ENCODE measurements around the gene LATS2.

LATS2 gene

GRCh38 chr13:20977394-20977793, 84.0 kb downstream of the LATS2 start:
- no peaks in the 10 kb centered on the region for H3K9me3 ChIP-seq (ENCODE audit: insufficient read depth, low read length, severe bottlenecking)
- ATAC-seq (ENCODE audit: insufficient read depth, low read depth), result 0 out of 3 replicates have a peak, but pooled peaks have one; percentile 29
- no peaks in the 10 kb centered on the region for H3K4me1 ChIP-seq (ENCODE audit: insufficient read depth, low read length)
- H4K20me1 ChIP-seq (ENCODE audit: insufficient read depth, low read length), result no peaks in the 10 kb centered on the region
- no peak overlapping the region for H3K4me3 ChIP-seq (ENCODE audit: low read depth in 1 of 2, low read length in 2 of 2)
- H3K36me3 ChIP-seq (ENCODE audit: insufficient read depth, low read length), result no peaks in the 10 kb centered on the region
- TF ChIP-seq CTCF (IDR thresholded peaks at IDR 0.05; ENCODE audit: borderline replicate concordance, extremely low read depth, low read length, poor library complexity, severe bottlenecking) (no peak), EZH2 (IDR thresholded peaks at IDR 0.05; ENCODE audit: borderline replicate concordance, low read depth, low read length, severe bottlenecking) (no peak)
- peaks cover 5% of the 10 kb centered on the region for H3K27me3 ChIP-seq (ENCODE audit: insufficient read depth, low read length, poor library complexity)
- no peak for DNase-seq
- no peaks in the 10 kb centered on the region for H3K79me2 ChIP-seq (ENCODE audit: insufficient read depth, low read length)
- H3K9ac ChIP-seq (ENCODE audit: low read depth, low read length), result no peak overlapping the region
- no peak overlapping the region for H3K27ac ChIP-seq (ENCODE audit: low read length)
- H3K4me2 ChIP-seq (ENCODE audit: insufficient read depth, low read length), result no peak overlapping the region
- H2AFZ ChIP-seq (ENCODE audit: low read depth, low read length), result no peak overlapping the region

GRCh38 chr13:20974981-20975585, 86.3 kb downstream of the LATS2 start:
- no peak overlapping the region for H3K4me3 ChIP-seq (ENCODE audit: low read depth in 1 of 2, low read length in 2 of 2)
- no peak overlapping the region for H3K27ac ChIP-seq (ENCODE audit: low read length)
- ATAC-seq (ENCODE audit: insufficient read depth, low read depth), result no peak
- no peak overlapping the region for H3K4me2 ChIP-seq (ENCODE audit: insufficient read depth, low read length)
- no peaks in the 10 kb centered on the region for H3K4me1 ChIP-seq (ENCODE audit: insufficient read depth, low read length)
- H3K27me3 ChIP-seq (ENCODE audit: insufficient read depth, low read length, poor library complexity), result no peaks in the 10 kb centered on the region
- no peaks in the 10 kb centered on the region for H3K9me3 ChIP-seq (ENCODE audit: insufficient read depth, low read length, severe bottlenecking)
- H4K20me1 ChIP-seq (ENCODE audit: insufficient read depth, low read length), result no peaks in the 10 kb centered on the region
- no peaks in the 10 kb centered on the region for H3K79me2 ChIP-seq (ENCODE audit: insufficient read depth, low read length)
- TF ChIP-seq CTCF (IDR thresholded peaks at IDR 0.05; ENCODE audit: borderline replicate concordance, extremely low read depth, low read length, poor library complexity, severe bottlenecking) (no peak), EZH2 (IDR thresholded peaks at IDR 0.05; ENCODE audit: borderline replicate concordance, low read depth, low read length, severe bottlenecking) (no peak)
- H3K36me3 ChIP-seq (ENCODE audit: insufficient read depth, low read length), result no peaks in the 10 kb centered on the region
- DNase-seq, result no peak
- H2AFZ ChIP-seq (ENCODE audit: low read depth, low read length), result no peak overlapping the region
- no peak overlapping the region for H3K9ac ChIP-seq (ENCODE audit: low read depth, low read length)

- Histone ChIP-seq H3K79me2 (ENCODE audit: insufficient read depth, low read length) (no peaks in the 10 kb centered on the region), H3K9me3 (ENCODE audit: insufficient read depth, low read length, severe bottlenecking) (no peaks in the 10 kb centered on the region), H3K27ac (ENCODE audit: low read length) (no peak overlapping the region), H3K4me3 (ENCODE audit: low read depth in 1 of 2, low read length in 2 of 2) (no peak overlapping the region), H3K9ac (ENCODE audit: low read depth, low read length) (no peak overlapping the region), H3K4me1 (ENCODE audit: insufficient read depth, low read length) (no peaks in the 10 kb centered on the region), H2AFZ (ENCODE audit: low read depth, low read length) (no peak overlapping the region), H4K20me1 (ENCODE audit: insufficient read depth, low read length) (no peaks in the 10 kb centered on the region), H3K27me3 (ENCODE audit: insufficient read depth, low read length, poor library complexity) (no peaks in the 10 kb centered on the region), H3K36me3 (ENCODE audit: insufficient read depth, low read length) (no peaks in the 10 kb centered on the region), H3K4me2 (ENCODE audit: insufficient read depth, low read length) (no peak overlapping the region)
- TF ChIP-seq EZH2 (IDR thresholded peaks at IDR 0.05; ENCODE audit: borderline replicate concordance, low read depth, low read length, severe bottlenecking) (no peak), CTCF (IDR thresholded peaks at IDR 0.05; ENCODE audit: borderline replicate concordance, extremely low read depth, low read length, poor library complexity, severe bottlenecking) (no peak)
- DNase-seq (no peak), ATAC-seq (ENCODE audit: insufficient read depth, low read depth) (no peak)
Measured at GRCh38 chr13:20973886-20974425, 87.4 kb downstream of the LATS2 start.

Measured in DND-41 (cell line).